Measurements from ENCODE around the gene AHRR. TPM values are rescaled to one million over a fixed set of nuclear protein-coding genes. Genes with fewer than 3 reads are reported as not detected.

The AHRR gene
- total RNA-seq, 2 donors from 2014 or later, result 0.12 to 0.30 TPM

DNA sequence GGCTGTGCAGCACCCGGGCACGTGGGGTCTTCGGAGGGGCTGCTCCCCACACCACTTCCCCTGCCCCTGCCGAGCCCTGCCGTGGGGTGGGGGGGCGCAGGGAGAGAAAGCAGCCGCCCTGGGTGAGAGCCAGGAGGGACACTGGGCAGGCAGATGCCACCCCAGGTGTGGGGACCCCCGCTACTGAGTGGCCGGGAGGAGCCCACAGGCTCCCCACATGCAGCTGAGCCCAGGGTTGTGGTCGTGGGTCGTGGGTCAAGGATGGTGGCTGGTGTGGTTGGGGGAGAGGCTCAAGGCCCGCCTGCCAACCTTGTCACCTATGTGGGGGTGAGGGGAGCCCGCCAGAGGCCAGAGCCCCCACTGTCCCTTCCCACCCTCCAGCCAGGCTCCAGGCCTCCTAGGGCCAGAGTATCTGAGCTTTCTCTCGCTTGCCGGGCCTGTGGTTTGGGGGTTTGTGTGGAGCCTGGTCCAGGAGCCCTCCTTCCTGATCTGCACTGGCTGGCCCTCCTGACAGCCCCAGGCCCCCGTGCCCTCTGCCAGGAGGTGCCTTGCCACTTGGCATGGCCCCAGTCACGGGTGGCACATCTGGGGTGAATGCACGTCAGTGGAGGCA is 157.0 kb downstream of the AHRR start:
- Histone ChIP-seq H3K27ac (no peak overlapping the region), H3K4me3 (no peak overlapping the region), H3K4me1 (peaks cover 0 to 17% of the 10 kb centered on the region in 2 donors), H3K27me3 (peaks cover 0 to 45% of the 10 kb centered on the region in 2 donors), H3K36me3 (no peaks in the 10 kb centered on the region), H3K9me3 (no peaks in the 10 kb centered on the region)
- no peak for DNase-seq (ENCODE audit: low spot score)
- TF ChIP-seq, protein P1, sequence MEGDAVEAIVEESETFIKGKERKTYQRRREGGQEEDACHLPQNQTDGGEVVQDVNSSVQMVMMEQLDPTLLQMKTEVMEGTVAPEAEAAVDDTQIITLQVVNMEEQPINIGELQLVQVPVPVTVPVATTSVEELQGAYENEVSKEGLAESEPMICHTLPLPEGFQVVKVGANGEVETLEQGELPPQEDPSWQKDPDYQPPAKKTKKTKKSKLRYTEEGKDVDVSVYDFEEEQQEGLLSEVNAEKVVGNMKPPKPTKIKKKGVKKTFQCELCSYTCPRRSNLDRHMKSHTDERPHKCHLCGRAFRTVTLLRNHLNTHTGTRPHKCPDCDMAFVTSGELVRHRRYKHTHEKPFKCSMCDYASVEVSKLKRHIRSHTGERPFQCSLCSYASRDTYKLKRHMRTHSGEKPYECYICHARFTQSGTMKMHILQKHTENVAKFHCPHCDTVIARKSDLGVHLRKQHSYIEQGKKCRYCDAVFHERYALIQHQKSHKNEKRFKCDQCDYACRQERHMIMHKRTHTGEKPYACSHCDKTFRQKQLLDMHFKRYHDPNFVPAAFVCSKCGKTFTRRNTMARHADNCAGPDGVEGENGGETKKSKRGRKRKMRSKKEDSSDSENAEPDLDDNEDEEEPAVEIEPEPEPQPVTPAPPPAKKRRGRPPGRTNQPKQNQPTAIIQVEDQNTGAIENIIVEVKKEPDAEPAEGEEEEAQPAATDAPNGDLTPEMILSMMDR (IDR thresholded peaks at IDR 0.05), result no peak

DNA sequence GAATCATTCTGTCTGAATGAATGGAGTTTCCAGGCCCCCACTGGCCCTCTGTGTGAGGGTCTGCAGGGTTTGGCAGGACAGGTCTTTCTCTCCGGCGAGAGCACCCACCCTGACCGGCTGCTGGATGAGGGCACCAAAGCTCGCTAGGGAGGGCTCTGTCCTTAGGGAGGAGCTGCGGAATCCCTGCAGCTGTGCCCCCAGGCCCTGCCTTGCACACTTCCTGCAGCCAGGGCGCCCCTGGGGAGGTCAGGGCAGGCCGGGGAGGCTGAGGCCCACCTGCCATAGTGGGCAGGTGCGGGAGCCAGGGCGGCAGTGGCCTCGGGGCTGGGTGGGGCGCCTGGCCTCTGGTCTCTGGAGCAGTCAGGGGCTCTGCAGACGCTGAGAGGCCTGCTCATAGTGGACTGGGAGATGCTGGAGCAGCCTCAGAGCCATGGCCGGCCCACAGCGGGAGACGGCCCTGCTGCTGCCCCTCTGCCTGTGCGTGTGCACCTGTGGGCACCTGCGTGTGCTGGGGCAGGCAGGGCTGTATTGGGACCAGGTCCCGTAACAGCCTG is 157.5 kb downstream of the AHRR start:
- Histone ChIP-seq H3K27ac (no peak overlapping the region), H3K9me3 (no peaks in the 10 kb centered on the region), H3K4me3 (no peak overlapping the region), H3K4me1 (peaks cover 0 to 14% of the 10 kb centered on the region in 2 donors), H3K36me3 (no peaks in the 10 kb centered on the region), H3K27me3 (peaks cover 0 to 45% of the 10 kb centered on the region in 2 donors)
- DNase-seq (ENCODE audit: low spot score), result no peak
- TF ChIP-seq, protein P1 (IDR thresholded peaks at IDR 0.05), result no peak

DNA sequence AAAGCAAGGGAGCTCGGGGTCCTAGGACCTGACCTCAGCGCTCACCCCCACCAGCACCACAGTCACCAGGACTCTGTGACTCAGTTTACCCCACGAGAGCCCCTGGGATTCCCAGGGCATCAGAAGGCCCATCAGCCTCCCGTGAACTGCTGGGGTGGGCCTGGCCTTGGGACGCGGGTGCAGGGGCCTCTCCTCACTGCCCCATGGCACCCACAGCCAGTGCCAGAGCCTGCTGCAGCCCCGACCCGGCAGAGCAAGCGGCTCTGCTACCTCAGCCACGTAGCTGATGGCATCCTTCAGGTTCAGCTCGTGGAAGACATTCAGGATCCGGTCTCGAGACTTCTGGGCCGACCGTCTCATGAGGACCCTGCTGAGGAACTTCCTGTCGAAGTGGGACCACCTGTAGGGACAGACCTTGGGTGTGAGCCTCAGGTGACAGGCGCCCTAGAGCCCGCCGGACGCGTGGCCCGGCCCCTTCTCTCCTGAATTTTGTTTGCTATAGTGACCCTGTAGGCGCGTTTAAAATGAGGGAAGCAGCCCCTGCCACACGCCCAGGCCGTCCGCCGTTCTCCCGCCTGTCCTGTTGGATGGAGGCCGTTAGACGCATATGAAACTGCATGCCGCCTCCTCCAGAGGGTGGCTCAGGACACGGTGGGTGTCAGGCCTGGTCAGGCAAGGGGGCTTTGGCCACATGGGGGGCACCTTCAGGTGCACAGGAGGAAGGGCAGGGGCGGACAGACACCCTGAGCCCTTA is 158.2 kb downstream of the AHRR start:
- peaks cover 0 to 45% of the 10 kb centered on the region in 2 donors for H3K27me3 ChIP-seq
- no peak overlapping the region for H3K27ac ChIP-seq
- H3K4me1 ChIP-seq, result peaks cover 0 to 8% of the 10 kb centered on the region in 2 donors
- H3K9me3 ChIP-seq, result no peaks in the 10 kb centered on the region
- no peaks in the 10 kb centered on the region for H3K36me3 ChIP-seq
- TF ChIP-seq, protein P1 (IDR thresholded peaks at IDR 0.05), result no peak
- H3K4me3 ChIP-seq, result no peak overlapping the region
- DNase-seq (ENCODE audit: low spot score), result no peak

DNA sequence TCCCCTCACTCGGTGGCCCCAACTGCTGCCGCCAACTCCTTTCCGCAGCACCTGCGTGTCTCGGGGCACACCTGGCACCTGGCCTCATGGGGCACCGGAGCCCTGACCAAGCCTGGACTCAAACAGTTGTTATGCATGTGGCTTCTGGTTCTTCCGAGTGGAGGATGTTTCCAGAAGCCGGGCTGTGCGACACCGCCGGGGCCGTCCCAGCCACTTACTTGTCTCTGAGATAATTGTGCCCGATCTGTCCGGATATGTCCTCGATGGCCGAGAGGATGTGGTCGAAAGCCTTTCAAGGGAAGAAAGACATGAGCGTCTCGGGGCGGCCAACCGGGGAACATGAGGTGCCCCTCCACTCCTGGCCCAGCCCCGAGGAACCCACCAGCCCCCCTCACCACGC is 159.8 kb downstream of the AHRR start:
- Histone ChIP-seq H3K27me3 (peaks cover 0 to 40% of the 10 kb centered on the region in 2 donors), H3K27ac (no peak overlapping the region), H3K4me3 (no peak overlapping the region), H3K9me3 (no peaks in the 10 kb centered on the region), H3K36me3 (no peaks in the 10 kb centered on the region), H3K4me1 (peaks cover 0 to 7% of the 10 kb centered on the region in 2 donors)
- TF ChIP-seq, protein P1 (IDR thresholded peaks at IDR 0.05), result no peak
- no peak for DNase-seq (ENCODE audit: low spot score)

DNA sequence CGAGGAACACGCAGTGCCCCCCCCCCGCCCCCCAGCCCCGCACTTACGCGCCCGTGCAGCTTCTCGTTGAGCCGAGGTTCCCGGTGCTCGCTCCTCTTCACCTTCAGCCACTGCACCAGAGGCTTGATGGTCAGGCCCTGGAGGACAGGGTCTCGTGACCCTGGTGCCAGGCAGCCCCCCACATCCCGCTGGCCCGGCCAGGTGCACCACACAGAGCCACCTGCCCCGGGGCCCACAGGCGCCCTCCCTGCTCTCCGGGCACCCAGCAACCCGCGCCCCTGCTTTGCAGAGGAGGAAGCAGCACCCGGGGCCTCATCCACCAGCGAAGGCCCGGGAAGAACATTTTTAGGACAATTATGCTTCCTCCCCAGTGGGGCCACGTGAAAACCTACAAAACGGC is 160.5 kb downstream of the AHRR start:
- Histone ChIP-seq H3K27me3 (peaks cover 0 to 34% of the 10 kb centered on the region in 2 donors), H3K27ac (no peak overlapping the region), H3K4me3 (no peak overlapping the region), H3K4me1 (peaks cover 0 to 7% of the 10 kb centered on the region in 2 donors), H3K9me3 (no peaks in the 10 kb centered on the region), H3K36me3 (no peaks in the 10 kb centered on the region)
- TF ChIP-seq, protein P1 (IDR thresholded peaks at IDR 0.05), result no peak
- DNase-seq (ENCODE audit: low spot score), result no peak
